MCF 10A (cell line): Measurements from ENCODE around the gene IL21R. TPM values are rescaled to one million over a fixed set of nuclear protein-coding genes. Genes with fewer than 3 reads are reported as not detected.
A peak's percentile ranks its signal among the peaks of the same experiment; 100 is the strongest.

Experiments used
- BruUV-seq: library from RNA; stranded (reverse); fragments of 400-500 nt; replicated peaks from 2 replicates; lab custom pipeline; 2021; lab: Mats Ljungman, UMichigan
- CTCF ChIA-PET: fragments of 300-600 bp; sonication (Branson Sonifier 250); formaldehyde crosslinking; extraction: SDS; loops from one replicate; lab custom pipeline; 2021; ENCODE audit warnings: antibody characterized with exemption, inconsistent platforms; lab: Yijun Ruan, JAX
- POLR2A ChIA-PET: fragments of 300-600, 350-650 bp; sonication (Branson Sonifier 250); formaldehyde crosslinking; extraction: SDS; loops from one replicate; lab custom pipeline; 2020; ENCODE audit warnings: antibody characterized with exemption, inconsistent platforms; lab: Yijun Ruan, JAX
- DNase-seq: peaks from one replicate; pipeline ENCODE4 v3.0.0-alpha.2; 2018; ENCODE audit not compliant: unreplicated experiment
- H3K27ac Mint-ChIP-seq: one replicate; pipeline ENCODE4 v1.8.0; 2022; ENCODE audit warnings: mild to moderate bottlenecking, low read depth, mixed read lengths; ENCODE audit not compliant: unreplicated experiment
- H3K27me3 Mint-ChIP-seq: one replicate; pipeline ENCODE4 v1.8.0; 2022; ENCODE audit warnings: mixed read lengths; ENCODE audit not compliant: insufficient read depth, unreplicated experiment
- H3K36me3 Mint-ChIP-seq: one replicate; pipeline ENCODE4 v1.8.0; 2022; ENCODE audit warnings: mild to moderate bottlenecking, moderate library complexity, mixed read lengths; ENCODE audit not compliant: insufficient read depth, unreplicated experiment
- H3K4me1 Mint-ChIP-seq: one replicate; pipeline ENCODE4 v1.8.0; 2022; ENCODE audit warnings: mixed read lengths; ENCODE audit not compliant: insufficient read depth, unreplicated experiment
- H3K4me3 Mint-ChIP-seq: one replicate; pipeline ENCODE4 v1.8.0; 2022; ENCODE audit warnings: mild to moderate bottlenecking, moderate library complexity, mixed read lengths; ENCODE audit not compliant: unreplicated experiment
- H3K9me3 Mint-ChIP-seq: one replicate; pipeline ENCODE4 v1.8.0; 2022; ENCODE audit warnings: mixed read lengths; ENCODE audit not compliant: unreplicated experiment
- intact Hi-C: fragments of 100-400 bp; cut with micrococcal nuclease; formaldehyde crosslinking; loops from 2 replicates; pipeline ENCODE4 v1.14.1; 2022
- total RNA-seq: library from RNA; stranded (reverse); gene quantifications from 2 replicates; pipeline ENCODE4 v1.2.3, GENCODE V29; 2022
- TF ChIP-seq, protein P1 (sequence below): fragments of 200-600 bp; IDR thresholded peaks from one replicate; pipeline ENCODE4 v1.8.0; 2022; ENCODE audit warnings: antibody characterized with exemption, mild to moderate bottlenecking; ENCODE audit not compliant: unreplicated experiment

Gene IL21R
- total RNA-seq, 1 experiment from 2014 or later = 0.21 TPM

DNA sequence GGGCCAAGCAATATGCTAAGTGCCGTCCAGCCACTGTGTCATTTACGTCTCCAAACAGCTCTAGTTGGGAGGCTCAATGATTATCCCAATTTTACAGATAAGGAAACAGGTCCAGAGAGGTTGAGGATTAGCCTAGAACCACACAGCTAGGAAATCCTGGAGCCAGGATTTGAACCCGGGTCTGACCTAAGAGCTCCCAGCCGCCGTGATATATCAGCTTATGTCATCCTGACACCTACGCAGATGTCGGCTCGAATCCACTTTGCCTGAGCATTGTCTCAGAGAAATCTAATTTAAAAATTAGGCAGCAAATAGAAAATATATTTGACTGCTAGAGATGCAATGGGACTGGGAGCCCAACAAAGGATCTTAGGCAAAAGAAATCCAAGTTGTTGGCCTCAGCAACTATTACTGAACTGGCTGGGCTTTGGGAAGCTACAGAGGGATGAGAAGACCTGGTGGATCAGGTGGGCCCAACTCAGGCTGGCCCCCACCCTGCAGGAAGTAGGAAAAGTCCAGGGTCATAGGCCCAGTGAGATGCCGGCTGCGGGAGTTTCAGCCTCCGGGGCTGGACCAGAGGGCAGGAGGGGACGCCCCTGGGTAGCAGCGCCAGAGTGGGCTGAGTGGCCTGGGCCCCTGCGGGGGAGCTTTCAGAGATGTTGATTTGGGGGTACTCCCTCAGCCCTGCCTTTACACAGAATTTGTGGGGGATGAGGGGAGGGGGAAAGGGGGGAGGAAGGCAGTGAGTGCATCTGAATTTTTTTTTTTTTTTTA lies 35.1 kb upstream of the IL21R start:
- H3K27ac Mint-ChIP-seq = no peak overlapping the region
- H3K9me3 Mint-ChIP-seq = peaks cover 7% of the 10 kb centered on the region
- peaks cover 6% of the 10 kb centered on the region for H3K4me1 Mint-ChIP-seq
- no peaks in the 10 kb centered on the region for H3K27me3 Mint-ChIP-seq
- no peak for DNase-seq
- H3K36me3 Mint-ChIP-seq = peaks cover 21% of the 10 kb centered on the region
- TF ChIP-seq, protein P1, sequence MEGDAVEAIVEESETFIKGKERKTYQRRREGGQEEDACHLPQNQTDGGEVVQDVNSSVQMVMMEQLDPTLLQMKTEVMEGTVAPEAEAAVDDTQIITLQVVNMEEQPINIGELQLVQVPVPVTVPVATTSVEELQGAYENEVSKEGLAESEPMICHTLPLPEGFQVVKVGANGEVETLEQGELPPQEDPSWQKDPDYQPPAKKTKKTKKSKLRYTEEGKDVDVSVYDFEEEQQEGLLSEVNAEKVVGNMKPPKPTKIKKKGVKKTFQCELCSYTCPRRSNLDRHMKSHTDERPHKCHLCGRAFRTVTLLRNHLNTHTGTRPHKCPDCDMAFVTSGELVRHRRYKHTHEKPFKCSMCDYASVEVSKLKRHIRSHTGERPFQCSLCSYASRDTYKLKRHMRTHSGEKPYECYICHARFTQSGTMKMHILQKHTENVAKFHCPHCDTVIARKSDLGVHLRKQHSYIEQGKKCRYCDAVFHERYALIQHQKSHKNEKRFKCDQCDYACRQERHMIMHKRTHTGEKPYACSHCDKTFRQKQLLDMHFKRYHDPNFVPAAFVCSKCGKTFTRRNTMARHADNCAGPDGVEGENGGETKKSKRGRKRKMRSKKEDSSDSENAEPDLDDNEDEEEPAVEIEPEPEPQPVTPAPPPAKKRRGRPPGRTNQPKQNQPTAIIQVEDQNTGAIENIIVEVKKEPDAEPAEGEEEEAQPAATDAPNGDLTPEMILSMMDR = no peak
- ChIA-PET CTCF (interaction anchor here (0.6 to 6.5 kb wide), 48 partner anchors 9 to 1183 kb away, joined by 3 to 248 read pairs (median 6); no protein-coding TSS in a partner anchor), POLR2A (interaction anchor here (0.9 to 3.5 kb wide), 5 partner anchors 51 to 163 kb away, joined by 6 to 17 read pairs (median 8); partner anchors contain the start of gene KDM8)
- intact Hi-C loops = no loop called here
- H3K4me3 Mint-ChIP-seq = no peak overlapping the region
- TSS peak; percentile 9 for BruUV-seq

- H3K27ac Mint-ChIP-seq = no peak overlapping the region
- H3K4me1 Mint-ChIP-seq = peaks cover 6% of the 10 kb centered on the region
- intact Hi-C loops = loop anchor here (1.0 kb wide), 2 partner anchors 132 to 212 kb away; no protein-coding TSS in a partner anchor
- ChIA-PET CTCF (interaction anchor here (0.6 to 6.5 kb wide), 56 partner anchors 9 to 389 kb away, joined by 3 to 248 read pairs (median 5); partner anchors contain the start of gene KDM8), POLR2A (interaction anchor here (0.7 to 3.5 kb wide), 6 partner anchors 52 to 213 kb away, joined by 3 to 17 read pairs (median 8); partner anchors contain the start of gene KDM8)
- peaks cover 13% of the 10 kb centered on the region for H3K36me3 Mint-ChIP-seq
- peak; percentile 78 for DNase-seq
- BruUV-seq = TSS peak; percentile 13
- no peaks in the 10 kb centered on the region for H3K27me3 Mint-ChIP-seq
- H3K9me3 Mint-ChIP-seq = peaks cover 7% of the 10 kb centered on the region
- peak overlapping the region; percentile 39 for H3K4me3 Mint-ChIP-seq
- TF ChIP-seq, protein P1 = peak; percentile 91
These were observed 34.3 kb upstream of the IL21R start for GRCh38 chr16:27367461-27368357.

DNA sequence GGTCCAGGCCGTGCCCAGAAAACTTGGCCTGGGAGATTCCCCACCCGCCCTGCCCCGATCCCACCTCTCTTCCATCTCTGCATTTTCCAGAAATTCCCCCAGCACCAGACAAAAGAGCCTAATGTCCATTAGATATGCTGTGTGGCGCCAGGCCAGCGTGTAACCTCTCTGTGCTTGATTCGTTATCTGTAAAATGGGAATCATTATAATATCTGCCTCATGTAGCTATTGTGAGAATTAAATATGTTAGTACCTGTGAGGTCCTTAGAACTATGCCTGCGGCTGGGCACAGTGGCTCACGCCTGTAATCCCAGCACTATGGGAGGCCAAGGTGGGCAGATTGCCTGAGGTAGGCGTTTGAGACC lies 33.6 kb upstream of the IL21R start:
- no peaks in the 10 kb centered on the region for H3K27me3 Mint-ChIP-seq
- H3K4me1 Mint-ChIP-seq = peaks cover 6% of the 10 kb centered on the region
- TF ChIP-seq, protein P1 = no peak
- no peak for DNase-seq
- ChIA-PET POLR2A (interaction anchor here (0.7 to 3.5 kb wide), 5 partner anchors 52 to 213 kb away, joined by 3 to 17 read pairs (median 8); no protein-coding TSS in a partner anchor), CTCF (interaction anchor here (0.6 to 6.5 kb wide), 43 partner anchors 8 to 1965 kb away, joined by 3 to 248 read pairs (median 7); partner anchors contain the start of gene KDM8)
- peaks cover 12% of the 10 kb centered on the region for H3K36me3 Mint-ChIP-seq
- peaks cover 7% of the 10 kb centered on the region for H3K9me3 Mint-ChIP-seq
- H3K27ac Mint-ChIP-seq = no peak overlapping the region
- intact Hi-C loops = loop anchor here (1.0 kb wide), 2 partner anchors 133 to 213 kb away; no protein-coding TSS in a partner anchor
- peak overlapping the region; percentile 39 for H3K4me3 Mint-ChIP-seq
- BruUV-seq = no TSS peak
